ENCODE measurements around the gene CLUH. TPM values are rescaled to one million over a fixed set of nuclear protein-coding genes. Genes with fewer than 3 reads are reported as not detected.

The CLUH gene
- total and polyA plus RNA-seq, 9 donors = 11.5 to 57.9 (median 42.6) TPM

DNA sequence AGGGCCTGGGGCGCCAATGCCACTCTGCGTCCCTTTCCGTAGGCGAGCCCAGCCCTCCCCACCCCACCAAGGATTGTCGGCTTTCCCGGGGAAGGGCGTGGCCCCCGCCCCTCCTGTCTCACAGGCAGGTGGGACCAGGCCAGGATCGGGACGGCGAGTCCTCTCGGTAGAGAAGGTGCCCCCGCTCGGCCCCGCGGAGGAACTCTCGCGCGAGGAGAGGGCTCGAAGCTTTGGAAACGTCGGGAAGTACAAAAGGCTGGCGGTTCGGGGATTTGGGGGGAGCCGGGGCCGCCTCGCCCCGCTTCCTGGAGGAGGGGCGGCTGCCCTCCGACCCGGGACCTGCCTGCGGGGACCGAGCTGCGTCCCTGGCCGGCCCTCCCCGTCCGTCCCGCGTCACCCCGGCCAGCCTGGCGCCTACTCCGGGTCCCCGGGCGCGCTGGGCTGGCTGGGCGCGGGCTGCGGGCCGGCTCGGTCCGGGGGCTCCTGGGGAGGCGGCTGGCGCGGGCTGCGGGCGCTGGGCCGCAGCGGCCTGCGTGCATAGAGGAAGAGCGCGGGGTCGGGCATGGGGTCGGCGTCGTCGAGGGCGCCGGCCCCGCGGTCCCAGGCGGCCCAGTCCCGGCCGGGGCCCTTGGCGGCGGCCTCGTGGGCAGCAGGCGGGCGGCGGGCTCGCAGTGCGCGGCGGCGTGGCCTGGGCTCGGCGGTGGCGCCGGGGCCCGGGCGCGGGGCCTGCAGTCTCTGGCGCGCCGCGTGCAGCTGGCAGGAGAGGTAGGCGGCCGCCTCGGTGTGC is 12.6 kb upstream of the CLUH start:
- H3K9me3 ChIP-seq = no peaks in the 10 kb centered on the region
- H3K27ac ChIP-seq = no peak overlapping the region
- no peaks in the 10 kb centered on the region for H3K27me3 ChIP-seq
- H3K4me1 ChIP-seq (ENCODE audit: insufficient read depth) = peaks cover 1% of the 10 kb centered on the region
- peak in 3 of 5 donors; percentile 42 to 64 (median 55) for DNase-seq
- no peaks in the 10 kb centered on the region for H3K36me3 ChIP-seq
- 1 to 2% (median 2%) methylated on average over 58 to 98 of the region's 98 CpGs for WGBS, 3 donors
- peak overlapping the region; percentile 3 for H3K4me3 ChIP-seq
- TF ChIP-seq, protein P1, sequence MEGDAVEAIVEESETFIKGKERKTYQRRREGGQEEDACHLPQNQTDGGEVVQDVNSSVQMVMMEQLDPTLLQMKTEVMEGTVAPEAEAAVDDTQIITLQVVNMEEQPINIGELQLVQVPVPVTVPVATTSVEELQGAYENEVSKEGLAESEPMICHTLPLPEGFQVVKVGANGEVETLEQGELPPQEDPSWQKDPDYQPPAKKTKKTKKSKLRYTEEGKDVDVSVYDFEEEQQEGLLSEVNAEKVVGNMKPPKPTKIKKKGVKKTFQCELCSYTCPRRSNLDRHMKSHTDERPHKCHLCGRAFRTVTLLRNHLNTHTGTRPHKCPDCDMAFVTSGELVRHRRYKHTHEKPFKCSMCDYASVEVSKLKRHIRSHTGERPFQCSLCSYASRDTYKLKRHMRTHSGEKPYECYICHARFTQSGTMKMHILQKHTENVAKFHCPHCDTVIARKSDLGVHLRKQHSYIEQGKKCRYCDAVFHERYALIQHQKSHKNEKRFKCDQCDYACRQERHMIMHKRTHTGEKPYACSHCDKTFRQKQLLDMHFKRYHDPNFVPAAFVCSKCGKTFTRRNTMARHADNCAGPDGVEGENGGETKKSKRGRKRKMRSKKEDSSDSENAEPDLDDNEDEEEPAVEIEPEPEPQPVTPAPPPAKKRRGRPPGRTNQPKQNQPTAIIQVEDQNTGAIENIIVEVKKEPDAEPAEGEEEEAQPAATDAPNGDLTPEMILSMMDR (IDR thresholded peaks at IDR 0.05) = no peak
- TF ChIP-seq POLR2A (IDR thresholded peaks at IDR 0.05) (no peak), EP300 (IDR thresholded peaks at IDR 0.05) (no peak)
- intact Hi-C loops (cut with DNase I) = no loop called here

DNA sequence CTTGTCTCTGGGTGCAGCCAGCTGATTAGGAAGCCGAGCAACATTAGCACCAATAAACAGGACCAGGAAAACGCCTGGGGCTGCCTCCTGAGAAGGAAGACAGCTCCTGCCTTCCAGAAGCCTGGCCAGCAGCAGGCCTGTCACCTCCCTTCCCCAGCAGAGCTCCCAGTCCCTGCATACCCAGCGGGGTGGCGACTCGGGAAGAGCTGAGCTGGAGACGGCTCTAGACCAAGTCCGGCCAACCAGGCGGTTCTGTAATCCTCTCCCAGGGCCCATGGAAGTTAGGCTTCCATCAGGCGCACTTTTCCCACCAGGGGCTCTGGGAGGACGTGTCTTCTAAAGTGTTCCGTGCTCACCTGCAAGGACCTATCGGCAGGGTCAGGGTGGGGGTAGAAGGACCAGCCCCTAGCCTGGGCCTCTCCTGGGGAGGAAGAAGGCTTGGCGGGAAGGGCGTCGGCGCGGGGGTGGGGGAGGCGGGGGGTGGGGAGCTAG is 12.0 kb upstream of the CLUH start:
- no peak for TF ChIP-seq POLR2A (IDR thresholded peaks at IDR 0.05)
- TF ChIP-seq, protein P1 (IDR thresholded peaks at IDR 0.05) = no peak
- TF ChIP-seq EP300 (IDR thresholded peaks at IDR 0.05) = no peak
- no peak for DNase-seq
- peaks cover 1% of the 10 kb centered on the region for H3K4me1 ChIP-seq (ENCODE audit: insufficient read depth)
- H3K27ac ChIP-seq = no peak overlapping the region
- 11 to 20% (median 15%) methylated on average over 11 to 18 of the region's 18 CpGs for WGBS, 3 donors
- no peak overlapping the region for H3K4me3 ChIP-seq
- no peaks in the 10 kb centered on the region for H3K9me3 ChIP-seq
- H3K27me3 ChIP-seq = no peaks in the 10 kb centered on the region
- H3K36me3 ChIP-seq = no peaks in the 10 kb centered on the region
- intact Hi-C loops (cut with DNase I) = no loop called here

DNA sequence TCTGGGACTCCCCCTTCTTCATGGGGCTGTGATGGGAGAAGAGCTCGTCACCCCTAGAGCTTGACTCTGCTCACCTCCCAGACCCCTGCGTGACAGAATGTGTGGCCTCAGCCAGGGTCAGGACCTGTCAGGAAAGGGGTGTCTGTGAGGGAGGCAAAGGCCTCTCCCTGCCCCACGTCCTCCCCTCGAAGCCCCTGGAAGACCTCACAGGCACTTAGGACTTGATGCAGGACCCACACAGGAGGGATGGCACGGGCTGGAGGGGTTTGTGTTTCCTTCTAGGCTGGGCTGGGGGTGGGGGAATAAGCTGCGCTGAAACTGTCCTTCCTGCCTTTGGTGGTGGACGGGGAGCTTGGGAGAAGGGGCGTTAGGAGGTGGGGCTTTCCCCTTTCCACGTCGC is 11.0 kb upstream of the CLUH start:
- Histone ChIP-seq H3K4me3 (no peak overlapping the region), H3K4me1 (ENCODE audit: insufficient read depth) (peaks cover 1% of the 10 kb centered on the region), H3K27ac (no peak overlapping the region), H3K9me3 (no peaks in the 10 kb centered on the region), H3K36me3 (no peaks in the 10 kb centered on the region), H3K27me3 (no peaks in the 10 kb centered on the region)
- DNase-seq = no peak
- intact Hi-C loops (cut with DNase I) = no loop called here
- TF ChIP-seq EP300 (IDR thresholded peaks at IDR 0.05) = no peak
- TF ChIP-seq, protein P1 (IDR thresholded peaks at IDR 0.05) = no peak
- TF ChIP-seq POLR2A (IDR thresholded peaks at IDR 0.05) = no peak
- WGBS, 3 donors = 32 to 43% (median 35%) methylated on average over 10 of the region's 10 CpGs

DNA sequence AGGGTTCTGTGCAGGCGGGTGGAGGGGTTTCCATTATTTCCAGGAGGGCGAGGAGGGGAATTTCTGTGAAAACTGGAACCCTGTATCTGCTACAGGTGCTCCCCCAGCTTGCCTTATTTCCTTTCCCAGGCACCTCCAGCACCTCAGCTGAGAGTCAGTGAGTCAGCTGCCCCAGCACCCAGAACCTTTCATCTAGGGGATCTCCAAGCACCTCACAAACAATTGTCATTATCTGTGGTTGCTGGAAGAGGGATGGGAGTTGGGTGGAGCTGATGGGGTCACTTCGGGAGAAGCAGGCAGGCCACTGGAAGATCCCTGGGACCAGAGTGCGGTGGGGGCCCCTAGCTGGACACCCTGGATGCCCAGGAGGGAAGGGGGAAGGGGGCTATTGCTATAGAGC is 10.0 kb upstream of the CLUH start:
- WGBS, 3 donors = 53 to 74% (median 56%) methylated on average over 4 of the region's 4 CpGs
- H3K4me1 ChIP-seq (ENCODE audit: insufficient read depth) = peaks cover 1% of the 10 kb centered on the region
- no peak for DNase-seq
- intact Hi-C loops (cut with DNase I) = no loop called here
- no peaks in the 10 kb centered on the region for H3K9me3 ChIP-seq
- TF ChIP-seq, protein P1 (IDR thresholded peaks at IDR 0.05) = no peak
- TF ChIP-seq POLR2A (IDR thresholded peaks at IDR 0.05) (no peak), EP300 (IDR thresholded peaks at IDR 0.05) (no peak)
- H3K27me3 ChIP-seq = no peaks in the 10 kb centered on the region
- H3K36me3 ChIP-seq = no peaks in the 10 kb centered on the region
- no peak overlapping the region for H3K4me3 ChIP-seq
- no peak overlapping the region for H3K27ac ChIP-seq

Data from ovary (tissue), 9 donors.